A549 (cell line): ENCODE data around the gene SP4.

Experiments used
- EHMT2 ChIP-seq: fragments of 200-600 bp; sonication (generic); IDR thresholded peaks from 2 replicates; pipeline ENCODE4 v1.6.1; 2016; ENCODE audit warnings: antibody characterized with exemption, low read depth, mild to moderate bottlenecking, moderate library complexity
- ESRRA ChIP-seq: fragments of 150-350 bp; IDR thresholded peaks from 2 replicates; pipeline ENCODE4 v1.6.1; 2014; ENCODE audit warnings: mild to moderate bottlenecking, low read length, borderline replicate concordance
- JUNB ChIP-seq: fragments of >200 bp; sonication (Bioruptor Twin); formaldehyde crosslinking; IDR thresholded peaks from 2 replicates; pipeline ENCODE4 v1.6.1; 2016
- KDM1A ChIP-seq: fragments of 200-600 bp; sonication (generic); IDR thresholded peaks from 2 replicates; pipeline ENCODE4 v1.6.1; 2016; ENCODE audit warnings: low read depth, mild to moderate bottlenecking
- MYC ChIP-seq: IDR thresholded peaks from 2 replicates; pipeline ENCODE4 v1.6.1; 2012; ENCODE audit warnings: mild to moderate bottlenecking, inconsistent platforms, low read length, improper control_type of control experiment, borderline replicate concordance
- TP53 ChIP-seq: fragments of 250-450 bp; sonication (Bioruptor Pico); IDR thresholded peaks from 2 replicates; pipeline ENCODE4 v1.5.0; 2021; ENCODE audit warnings: mild to moderate bottlenecking, moderate library complexity
- TF ChIP-seq, protein P1 (sequence below): fragments of >200 bp; sonication (Bioruptor Twin); formaldehyde crosslinking; IDR thresholded peaks from 3 replicates; pipeline ENCODE4 v1.5.1; 2016

DNA sequence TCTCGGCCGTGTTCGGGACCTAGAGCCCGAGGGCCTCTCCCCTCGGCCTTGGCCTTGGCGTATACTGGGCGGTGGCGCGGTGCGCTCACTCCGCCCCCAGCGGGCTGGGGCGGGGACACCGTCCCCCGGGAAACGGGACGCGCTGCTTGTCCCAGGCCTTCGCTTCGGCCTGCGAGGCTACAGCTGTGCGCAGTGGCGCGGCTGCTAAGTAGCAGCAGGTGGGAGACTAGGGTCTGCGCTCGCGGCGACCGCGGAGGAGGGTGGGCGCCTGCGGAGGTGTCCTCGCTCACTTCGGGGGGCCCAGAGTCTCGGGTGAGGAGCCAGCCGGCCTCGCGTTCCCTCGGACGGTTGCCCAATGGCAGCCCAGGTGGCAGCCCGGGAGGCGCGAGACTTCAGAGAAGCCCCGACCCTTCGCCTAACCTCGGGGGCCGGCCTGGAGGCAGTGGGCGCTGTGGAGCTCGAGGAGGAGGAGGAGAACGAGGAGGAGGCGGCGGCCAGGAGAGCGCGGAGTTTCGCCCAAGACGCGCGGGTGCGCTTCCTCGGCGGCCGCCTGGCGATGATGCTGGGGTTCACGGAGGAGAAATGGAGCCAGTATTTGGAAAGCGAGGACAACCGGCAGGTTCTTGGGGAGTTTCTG is 115.1 kb downstream of the SP4 start, which contains the start of gene DNAH11:
- TF ChIP-seq JUNB (no peak), TP53 (CRISPR knock-in tag) (no peak), EHMT2 (no peak), KDM1A (no peak), ESRRA (no peak), MYC (no peak)
- TF ChIP-seq, protein P1, sequence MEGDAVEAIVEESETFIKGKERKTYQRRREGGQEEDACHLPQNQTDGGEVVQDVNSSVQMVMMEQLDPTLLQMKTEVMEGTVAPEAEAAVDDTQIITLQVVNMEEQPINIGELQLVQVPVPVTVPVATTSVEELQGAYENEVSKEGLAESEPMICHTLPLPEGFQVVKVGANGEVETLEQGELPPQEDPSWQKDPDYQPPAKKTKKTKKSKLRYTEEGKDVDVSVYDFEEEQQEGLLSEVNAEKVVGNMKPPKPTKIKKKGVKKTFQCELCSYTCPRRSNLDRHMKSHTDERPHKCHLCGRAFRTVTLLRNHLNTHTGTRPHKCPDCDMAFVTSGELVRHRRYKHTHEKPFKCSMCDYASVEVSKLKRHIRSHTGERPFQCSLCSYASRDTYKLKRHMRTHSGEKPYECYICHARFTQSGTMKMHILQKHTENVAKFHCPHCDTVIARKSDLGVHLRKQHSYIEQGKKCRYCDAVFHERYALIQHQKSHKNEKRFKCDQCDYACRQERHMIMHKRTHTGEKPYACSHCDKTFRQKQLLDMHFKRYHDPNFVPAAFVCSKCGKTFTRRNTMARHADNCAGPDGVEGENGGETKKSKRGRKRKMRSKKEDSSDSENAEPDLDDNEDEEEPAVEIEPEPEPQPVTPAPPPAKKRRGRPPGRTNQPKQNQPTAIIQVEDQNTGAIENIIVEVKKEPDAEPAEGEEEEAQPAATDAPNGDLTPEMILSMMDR: no peak
